Left renal cortex interstitium (tissue), 4 donors: Measurements from ENCODE around the gene PDE9A. TPM values are rescaled to one million over a fixed set of nuclear protein-coding genes. Genes with fewer than 3 reads are reported as not detected.
"Not testable (repeated sequence)": the region's sequence is repeated elsewhere in the genome, so short reads cannot be mapped to it uniquely, and the experiment has no call there.

Experiments
- DNase-seq, 4 donors: peaks; one replicate each; pipeline ENCODE4 v3.0.0-alpha.2; 2013; ENCODE audit warnings: low read depth in 4 of 4, low spot score in 2 of 4, missing footprints in 1 of 4
- polyA plus RNA-seq, 4 donors: library from polyadenylated mRNA; unstranded; fragments of 120-200 nt; gene quantifications; one replicate each; pipeline ENCODE4 v1.2.1, GENCODE V29; 2013; ENCODE audit not compliant: insufficient read length in 4 of 4

Gene PDE9A
- polyA plus RNA-seq, 4 donors = 35.9 to 45.0 (median 38.7) TPM

- no peak for DNase-seq
Observed at GRCh38 chr21:42703136-42703908, 49.9 kb downstream of the PDE9A start.

GRCh38 chr21:42703965-42704364 is 50.5 kb downstream of the PDE9A start:
- DNase-seq = no peak

GRCh38 chr21:42704861-42705260 is 51.4 kb downstream of the PDE9A start:
- DNase-seq = no peak

- no peak for DNase-seq
Observed at GRCh38 chr21:42705346-42705745, 51.9 kb downstream of the PDE9A start.

GRCh38 chr21:42705746-42706374 is 52.4 kb downstream of the PDE9A start:
- no peak for DNase-seq

DNA sequence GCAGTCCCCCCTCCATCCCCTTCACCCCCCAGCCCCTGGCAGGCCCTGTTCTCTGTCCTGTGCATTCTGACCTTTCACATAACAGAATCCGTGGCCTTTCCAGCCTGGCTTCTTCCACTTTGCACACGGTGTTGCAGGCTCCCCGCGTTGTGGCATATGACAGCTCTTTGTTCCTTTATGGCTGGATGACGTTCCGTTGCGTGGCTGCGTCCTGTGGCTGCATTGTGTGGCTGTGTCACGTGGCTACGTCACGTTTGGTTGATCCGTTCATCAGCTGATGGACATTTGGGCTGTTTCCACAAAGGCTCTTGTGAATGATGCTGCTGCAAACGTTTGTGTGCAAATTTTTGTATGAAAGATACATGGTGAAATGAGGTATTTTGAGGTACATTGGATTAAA is 53.3 kb downstream of the PDE9A start:
- DNase-seq = no peak

GRCh38 chr21:42707207-42707830 is 53.9 kb downstream of the PDE9A start:
- no peak for DNase-seq

GRCh38 chr21:42708107-42708506 is 54.7 kb downstream of the PDE9A start:
- DNase-seq = no peak

DNA sequence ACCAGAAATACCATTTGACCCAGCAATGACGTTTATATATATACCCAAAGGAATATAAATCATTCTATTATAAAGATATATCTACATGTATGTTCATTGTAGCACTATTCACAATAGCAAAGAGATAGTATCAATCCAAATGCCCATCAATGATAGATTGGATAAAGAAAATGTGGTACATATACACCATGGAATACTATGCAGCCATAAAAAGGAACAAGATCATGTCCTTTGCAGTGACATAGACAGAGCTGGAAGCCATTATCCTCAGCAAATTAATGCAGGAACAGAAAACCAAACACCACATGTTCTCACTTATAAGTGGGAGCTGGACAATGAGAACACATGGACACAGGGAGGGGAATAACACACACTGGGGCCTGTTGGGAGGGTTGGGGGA is 55.5 kb downstream of the PDE9A start:
- not testable (repeated sequence) for DNase-seq

GRCh38 chr21:42711667-42712066 is 58.2 kb downstream of the PDE9A start:
- no peak for DNase-seq

- not testable (repeated sequence) for DNase-seq
Observed at GRCh38 chr21:42715427-42715826, 62.0 kb downstream of the PDE9A start.

- no peak for DNase-seq
Observed at GRCh38 chr21:42716074-42716473, 62.7 kb downstream of the PDE9A start.

DNA sequence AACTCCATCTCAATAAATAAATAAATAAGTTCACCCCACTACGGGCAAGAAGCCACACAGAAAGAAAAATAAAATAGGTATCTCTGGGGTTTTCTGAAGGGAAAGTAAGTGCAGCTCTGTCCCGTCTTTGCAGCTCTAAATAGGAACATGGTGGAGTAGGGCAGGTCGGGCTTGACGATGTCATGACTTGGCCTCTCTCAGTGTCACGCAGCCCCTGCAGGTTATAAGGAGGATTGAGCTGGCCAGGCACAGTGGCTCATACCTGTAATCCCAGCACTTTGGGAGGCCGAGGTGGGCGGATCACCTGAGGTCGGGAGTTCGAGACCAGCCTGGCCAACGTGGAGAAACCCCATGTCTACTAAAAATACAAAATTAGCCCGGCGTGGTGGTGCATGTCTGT is 67.1 kb downstream of the PDE9A start:
- not testable (repeated sequence) for DNase-seq

DNA sequence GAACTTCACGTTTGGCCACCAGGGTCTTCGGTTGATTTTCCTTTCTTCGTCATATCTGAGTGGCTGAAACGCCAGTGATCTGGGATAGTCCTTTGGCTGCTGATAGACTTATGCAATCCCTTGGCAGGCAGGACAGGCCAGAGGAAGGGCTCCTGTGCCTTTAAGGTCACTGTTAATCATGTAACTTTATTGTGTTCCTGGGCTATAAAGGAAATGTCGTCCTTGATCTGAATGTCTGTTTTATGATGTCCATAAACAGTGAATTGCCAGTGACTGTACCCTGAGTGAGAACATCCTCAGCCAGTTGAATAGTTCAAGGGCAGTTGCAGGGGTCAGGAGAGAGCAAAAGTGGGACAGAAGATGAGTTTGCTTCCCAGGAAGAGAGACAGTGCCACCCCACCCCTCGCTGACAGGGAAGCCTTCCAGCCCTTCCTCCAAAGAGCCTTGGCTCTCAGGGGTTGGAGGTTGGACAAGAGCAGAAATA is 68.0 kb downstream of the PDE9A start:
- no peak for DNase-seq

DNA sequence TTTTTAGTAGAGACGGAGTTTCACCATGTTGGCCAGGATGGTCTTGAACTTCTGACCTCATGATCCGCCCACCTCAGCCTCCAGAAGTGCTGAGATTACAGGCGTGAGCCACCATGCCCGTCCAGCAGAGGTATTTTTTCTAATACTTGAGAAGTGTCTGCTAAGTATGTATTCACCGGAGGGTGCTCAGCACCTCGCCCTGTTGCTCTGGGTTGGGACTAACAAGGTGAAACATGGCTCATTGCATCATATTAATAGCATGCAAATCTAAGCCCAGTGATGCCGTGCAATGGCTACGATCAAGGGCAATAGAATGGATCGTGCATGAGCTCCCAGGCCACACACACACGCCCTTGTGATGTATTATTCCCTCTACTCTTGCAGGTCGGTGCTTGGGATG is 68.7 kb downstream of the PDE9A start:
- DNase-seq = no peak

GRCh38 chr21:42722808-42723473 is 69.5 kb downstream of the PDE9A start:
- no peak for DNase-seq

DNA sequence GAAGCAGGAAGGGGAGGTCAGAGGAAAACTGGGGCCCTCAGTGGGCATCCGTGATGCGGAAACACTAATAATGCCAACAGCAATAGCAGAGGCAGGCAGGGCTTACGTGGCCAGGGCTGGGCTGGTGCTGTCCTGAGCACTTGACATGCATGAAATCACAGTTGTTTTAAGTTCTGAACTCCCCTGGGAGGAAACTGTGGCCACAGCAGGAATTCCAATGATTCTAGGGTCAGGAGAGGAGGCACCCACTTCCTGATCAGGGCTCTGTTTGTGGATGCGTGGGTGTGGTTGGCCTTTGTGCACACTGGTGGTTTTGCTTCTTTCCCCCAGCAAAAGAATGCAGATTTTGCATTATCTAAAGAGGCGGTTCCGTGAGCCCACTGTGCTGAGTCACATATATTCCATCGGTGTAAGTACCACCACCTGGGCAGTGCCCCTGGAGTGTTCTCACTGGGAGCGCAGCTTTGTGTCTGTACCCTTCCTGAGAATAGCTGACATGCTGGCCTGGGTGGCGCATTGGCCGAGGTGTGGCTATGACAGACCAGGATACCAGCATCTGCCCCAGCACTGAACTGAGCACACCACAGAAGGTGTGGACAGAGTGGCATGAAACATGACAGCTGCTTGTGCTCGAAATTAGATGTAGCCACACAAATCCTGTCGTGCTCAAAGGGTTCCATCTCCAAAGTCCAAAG is 71.0 kb downstream of the PDE9A start:
- no peak for DNase-seq

DNA sequence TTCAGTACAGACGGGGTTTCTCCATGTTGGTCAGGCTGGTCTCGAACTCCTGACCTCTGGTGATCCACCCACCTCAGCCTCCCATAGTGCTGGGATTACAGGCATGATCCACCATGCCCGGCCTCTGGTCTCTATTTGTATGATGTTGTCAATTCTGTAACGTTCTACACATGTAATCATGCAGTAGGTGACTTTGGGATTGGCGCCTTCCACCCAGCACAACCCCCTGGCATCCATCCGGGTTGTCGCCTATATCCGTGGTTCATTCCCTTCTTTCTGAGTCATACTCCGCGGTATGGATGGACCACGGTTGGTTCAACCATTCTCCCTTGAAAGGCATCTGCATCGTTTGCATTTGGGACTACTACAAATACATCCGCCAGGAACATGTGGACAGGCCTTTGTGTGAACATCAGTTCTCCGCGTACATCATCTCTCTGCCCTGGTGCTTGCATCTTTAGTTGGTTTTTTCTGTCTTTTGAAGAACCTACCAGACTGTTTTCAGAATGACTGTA is 72.1 kb downstream of the PDE9A start:
- DNase-seq = no peak

- DNase-seq = no peak
Observed at GRCh38 chr21:42731264-42732032, 78.0 kb downstream of the PDE9A start.

DNA sequence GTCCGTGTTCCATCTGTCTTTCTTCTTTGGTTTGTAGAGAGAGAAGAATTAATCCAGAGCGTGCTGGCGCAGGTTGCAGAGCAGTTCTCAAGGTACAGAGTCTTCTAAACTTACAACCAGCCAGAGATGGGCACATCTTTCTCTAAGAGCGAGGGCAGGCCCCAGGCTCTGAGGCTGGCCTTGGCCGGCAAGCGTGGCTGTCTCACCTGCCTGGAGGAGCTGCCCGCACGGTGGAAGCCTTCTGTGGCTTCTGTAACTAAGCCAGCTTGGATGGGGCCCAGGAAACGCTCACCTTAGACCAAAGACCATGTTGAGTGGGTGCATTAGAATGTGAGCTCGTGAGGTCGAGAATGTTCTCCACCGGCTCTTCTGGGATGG is 78.6 kb downstream of the PDE9A start:
- no peak for DNase-seq
